GM19239 (cell line): ENCODE data around the gene RASGRP4.
"Not testable (repeated sequence)": the region's sequence is repeated elsewhere in the genome, so short reads cannot be mapped to it uniquely, and the experiment has no call there.

Experiments used
- DNase-seq: peaks from one replicate; pipeline ENCODE4 v3.0.0; 2011; ENCODE audit warnings: low spot score; ENCODE audit not compliant: insufficient read length
- FAIRE-seq: peaks from 2 replicates; lab custom pipeline; 2011; peaks lifted over from hg19 to GRCh38; lab: Jason Lieb, UNC

Gene RASGRP4, protein sequence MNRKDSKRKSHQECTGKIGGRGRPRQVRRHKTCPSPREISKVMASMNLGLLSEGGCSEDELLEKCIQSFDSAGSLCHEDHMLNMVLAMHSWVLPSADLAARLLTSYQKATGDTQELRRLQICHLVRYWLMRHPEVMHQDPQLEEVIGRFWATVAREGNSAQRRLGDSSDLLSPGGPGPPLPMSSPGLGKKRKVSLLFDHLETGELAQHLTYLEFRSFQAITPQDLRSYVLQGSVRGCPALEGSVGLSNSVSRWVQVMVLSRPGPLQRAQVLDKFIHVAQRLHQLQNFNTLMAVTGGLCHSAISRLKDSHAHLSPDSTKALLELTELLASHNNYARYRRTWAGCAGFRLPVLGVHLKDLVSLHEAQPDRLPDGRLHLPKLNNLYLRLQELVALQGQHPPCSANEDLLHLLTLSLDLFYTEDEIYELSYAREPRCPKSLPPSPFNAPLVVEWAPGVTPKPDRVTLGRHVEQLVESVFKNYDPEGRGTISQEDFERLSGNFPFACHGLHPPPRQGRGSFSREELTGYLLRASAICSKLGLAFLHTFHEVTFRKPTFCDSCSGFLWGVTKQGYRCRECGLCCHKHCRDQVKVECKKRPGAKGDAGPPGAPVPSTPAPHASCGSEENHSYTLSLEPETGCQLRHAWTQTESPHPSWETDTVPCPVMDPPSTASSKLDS

DNA sequence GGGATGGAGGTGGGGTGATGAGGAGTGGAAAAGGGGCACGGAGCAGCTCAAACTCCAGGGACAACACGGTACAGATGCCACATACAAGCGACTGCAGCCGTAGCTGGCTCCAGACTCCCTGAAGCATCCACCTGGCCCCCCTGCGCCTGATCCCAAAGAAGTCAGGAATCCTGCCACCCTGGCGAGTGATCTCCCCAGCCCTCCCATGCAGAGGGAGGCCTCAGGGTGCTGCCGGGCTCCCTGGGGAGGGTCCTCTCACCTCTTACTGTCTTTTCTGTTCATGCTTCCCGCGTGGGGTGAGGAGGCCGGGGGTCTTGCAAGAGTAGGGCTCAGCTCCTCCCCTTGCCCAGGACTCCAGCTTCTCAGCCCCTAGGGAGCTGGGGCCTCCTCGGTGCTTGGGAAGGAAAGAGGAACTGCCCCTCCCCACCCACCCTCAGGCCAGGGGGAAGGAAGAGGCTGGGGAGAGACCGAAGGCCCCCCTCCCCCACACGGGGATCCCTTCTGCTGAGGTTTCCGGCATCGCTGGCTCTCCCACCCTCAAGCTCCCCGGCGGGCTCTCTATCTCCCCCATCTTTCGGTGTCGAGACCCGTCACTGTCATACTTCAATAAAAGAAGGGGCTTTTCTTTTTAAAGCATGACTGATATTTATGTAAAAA lies at the start of gene RASGRP4:
Gene RASGRP4 (minus strand): TSS at position 410 of the 657 bp plus-strand sequence. CDS start 128 bp downstream, at position 282.
- DNase-seq (no peak), FAIRE-seq (no peak)

DNA sequence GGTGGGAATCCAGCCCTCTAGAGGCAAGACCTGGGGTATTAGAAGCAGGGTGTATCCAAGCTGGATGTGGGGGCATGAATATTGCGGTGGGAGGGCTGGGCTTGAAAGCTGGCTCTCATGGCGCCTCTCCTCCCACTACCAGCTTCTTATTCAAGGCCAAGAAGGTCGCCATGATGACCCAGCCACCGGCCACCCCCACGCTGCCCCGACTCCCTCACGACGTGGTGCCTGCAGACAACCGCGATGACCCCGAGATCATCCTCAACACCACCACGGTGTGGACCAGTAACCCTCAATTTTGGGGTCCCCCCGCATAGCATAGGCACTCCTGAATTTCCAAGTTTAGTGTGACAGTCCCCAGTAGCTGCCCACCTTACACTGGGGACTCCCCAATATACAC lies 49.2 kb upstream of the RASGRP4 start:
- FAIRE-seq, result no peak
- DNase-seq, result no peak

DNA sequence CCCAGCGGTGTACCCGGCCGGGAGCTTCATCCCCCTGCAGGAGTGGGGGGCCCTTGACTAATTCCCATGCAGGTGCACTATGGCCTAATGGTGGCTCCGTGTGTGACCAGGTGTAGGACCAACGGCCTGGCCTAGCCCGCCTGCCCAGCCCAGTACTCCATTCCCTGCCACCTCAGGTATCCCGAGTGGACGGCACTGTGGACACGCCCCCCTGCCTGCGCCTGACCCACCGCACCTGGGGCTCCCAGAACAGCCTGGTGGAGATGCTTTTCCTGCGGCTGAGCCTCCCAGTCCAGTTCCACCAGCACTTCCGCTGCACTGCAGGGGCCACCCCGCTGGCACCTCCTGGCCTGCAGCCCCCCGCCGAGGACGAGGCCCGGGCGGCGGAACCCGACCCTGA lies 47.2 kb upstream of the RASGRP4 start:
- DNase-seq, result no peak
- no peak for FAIRE-seq

DNA sequence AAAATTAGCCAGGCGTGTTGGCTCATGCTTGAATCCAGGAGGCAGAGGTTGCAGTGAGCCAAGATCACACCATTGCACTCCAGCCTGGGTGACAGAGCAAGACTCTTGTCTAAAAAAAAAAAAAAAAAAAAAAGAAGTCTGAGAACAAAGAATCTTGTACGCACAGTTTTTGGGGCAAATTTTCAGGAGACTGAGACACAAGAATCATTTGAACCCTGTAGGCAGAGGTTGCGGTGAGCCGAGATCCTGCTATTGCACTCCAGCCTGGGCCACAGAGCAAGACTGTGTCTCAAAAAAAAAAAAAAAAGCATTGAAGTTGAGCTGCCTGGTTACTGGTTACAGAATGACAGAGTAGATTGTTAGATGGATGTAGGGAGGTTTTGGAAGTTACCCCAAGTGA lies 46.7 kb upstream of the RASGRP4 start:
- not testable (repeated sequence) for FAIRE-seq, DNase-seq

DNA sequence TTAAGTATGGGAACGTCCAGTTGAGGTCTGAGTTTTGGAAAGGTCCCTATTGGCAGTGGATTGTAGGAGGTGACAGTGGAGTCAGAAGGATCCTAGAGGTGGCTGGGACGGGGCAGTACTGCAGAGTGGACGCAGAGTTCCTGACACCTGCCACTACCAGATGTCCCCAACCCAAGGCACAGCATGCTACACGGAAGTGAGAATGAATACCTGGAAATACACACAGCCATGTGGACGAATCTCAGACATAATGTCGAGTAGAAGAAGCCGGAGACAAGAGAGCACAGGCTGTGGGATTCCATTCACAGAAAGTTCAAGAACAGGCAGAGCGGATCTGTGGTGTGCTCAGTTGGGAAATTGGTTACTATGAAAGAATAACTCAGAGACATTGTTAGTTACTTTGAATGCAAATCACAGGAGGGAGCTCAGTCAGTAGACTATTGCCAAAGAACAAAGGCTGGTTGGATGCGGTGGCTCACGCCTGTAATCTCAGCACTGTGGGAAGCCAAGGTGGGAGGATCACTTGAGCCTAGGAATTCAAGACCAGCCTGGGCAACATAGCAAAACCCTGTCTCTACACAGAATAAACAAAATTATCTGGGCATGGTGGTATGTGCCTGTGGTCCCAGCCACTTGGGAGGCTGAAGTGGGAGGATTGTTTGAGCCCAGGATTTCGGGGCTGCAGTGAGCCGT lies 44.9 kb upstream of the RASGRP4 start:
- DNase-seq (no peak), FAIRE-seq (no peak)

DNA sequence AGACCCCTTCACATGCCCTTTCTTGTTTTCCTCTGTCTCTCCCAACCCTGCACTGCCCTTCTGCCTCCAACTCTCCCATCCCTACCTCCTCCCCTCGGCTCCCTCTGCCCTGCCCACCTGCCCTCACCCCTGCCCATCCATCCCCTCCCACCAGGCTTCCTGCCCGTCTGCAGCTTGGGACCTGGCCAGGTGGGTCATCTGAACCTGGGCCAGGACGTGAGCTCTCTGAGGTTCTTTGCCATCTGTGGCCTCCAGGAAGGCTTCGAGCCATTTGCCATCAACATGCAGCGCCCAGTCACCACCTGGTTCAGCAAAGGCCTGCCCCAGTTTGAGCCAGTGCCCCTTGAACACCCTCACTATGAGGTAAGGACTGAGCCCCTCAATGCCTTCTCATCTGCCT lies 43.1 kb upstream of the RASGRP4 start:
- DNase-seq (no peak), FAIRE-seq (no peak)

DNA sequence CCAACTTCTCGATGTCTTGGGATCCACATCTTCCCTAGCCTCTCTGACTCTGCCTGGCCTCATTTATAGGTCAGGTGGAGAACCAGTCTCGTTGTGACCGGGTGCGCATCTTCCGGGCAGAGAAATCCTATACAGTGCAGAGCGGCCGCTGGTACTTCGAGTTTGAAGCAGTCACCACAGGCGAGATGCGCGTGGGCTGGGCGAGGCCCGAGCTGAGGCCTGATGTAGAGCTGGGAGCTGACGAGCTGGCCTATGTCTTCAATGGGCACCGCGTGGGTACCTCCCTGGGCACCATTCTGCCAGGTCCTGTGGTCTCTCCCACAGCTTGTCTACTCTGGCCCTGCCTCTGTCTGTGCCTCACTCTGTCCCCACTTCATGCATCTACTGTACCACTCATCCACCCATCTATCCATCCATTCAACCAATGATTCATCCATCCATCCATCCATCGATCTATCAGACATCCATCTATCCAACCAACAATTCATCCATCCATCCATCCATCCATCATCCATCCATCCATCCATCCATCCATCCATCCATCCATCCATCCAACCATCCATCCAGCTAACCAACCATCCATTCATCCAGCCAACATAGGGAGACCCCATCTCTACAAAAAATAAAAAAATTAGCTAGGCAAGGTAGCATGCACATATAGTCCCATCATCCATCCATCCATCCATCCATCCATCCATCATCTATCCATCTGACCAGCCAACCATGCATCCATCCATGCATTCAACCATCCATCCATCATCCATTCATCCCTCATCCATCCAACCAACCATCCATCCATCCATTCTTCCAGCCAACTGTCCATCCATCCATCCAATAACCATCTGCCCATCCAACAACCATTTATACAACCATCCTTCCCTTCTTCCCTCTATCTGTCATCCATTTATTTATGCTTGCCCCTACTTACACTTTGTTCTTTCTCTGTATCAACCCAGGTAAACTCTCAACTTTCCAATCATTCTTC lies 41.8 kb upstream of the RASGRP4 start:
- FAIRE-seq (no peak), DNase-seq (no peak)

DNA sequence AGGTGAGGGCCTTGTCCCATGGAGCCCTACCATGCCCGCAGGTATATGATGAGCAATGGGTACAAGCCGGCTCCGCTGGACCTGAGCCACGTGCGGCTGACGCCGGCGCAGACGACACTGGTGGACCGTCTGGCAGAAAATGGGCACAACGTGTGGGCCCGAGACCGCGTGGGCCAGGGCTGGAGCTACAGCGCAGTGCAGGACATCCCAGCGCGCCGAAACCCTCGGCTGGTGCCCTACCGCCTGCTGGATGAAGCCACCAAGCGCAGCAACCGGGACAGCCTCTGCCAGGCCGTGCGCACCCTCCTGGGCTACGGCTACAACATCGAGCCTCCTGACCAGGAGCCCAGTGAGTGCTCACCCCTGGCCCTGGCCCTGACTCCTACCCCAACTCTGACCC lies 40.0 kb upstream of the RASGRP4 start:
- DNase-seq (no peak), FAIRE-seq (no peak)

DNA sequence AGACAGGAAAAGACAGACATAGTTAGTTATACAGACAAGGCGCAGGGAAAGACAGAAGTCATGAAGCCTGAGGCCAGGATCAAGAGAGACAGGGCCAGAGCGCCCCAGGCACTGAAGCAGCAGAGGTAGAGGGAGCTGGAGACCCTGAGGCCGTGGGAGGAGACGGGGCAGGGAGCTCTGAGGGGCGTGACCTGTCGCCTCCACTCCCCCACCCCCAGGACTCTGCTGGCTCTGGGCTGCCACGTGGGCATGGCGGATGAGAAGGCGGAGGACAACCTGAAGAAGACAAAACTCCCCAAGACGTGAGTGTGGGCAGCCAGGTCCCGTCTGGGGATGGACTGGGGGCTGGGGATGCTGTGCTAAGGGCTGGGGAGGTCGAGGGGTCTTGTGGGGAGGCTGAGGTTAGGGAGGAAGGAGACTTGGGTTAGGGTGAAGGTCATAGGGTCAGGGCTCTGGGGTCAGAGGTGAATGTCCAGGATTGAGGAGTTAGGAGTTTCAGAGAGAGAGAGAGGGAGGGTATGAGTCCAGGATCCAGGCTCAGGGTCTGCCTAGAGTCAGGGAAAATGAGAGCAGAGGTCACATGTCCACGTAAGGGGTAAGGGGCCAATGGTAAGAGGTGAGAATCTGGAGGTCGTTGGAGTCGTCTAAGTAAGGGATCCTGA lies 38.5 kb upstream of the RASGRP4 start:
- FAIRE-seq, result no peak

DNA sequence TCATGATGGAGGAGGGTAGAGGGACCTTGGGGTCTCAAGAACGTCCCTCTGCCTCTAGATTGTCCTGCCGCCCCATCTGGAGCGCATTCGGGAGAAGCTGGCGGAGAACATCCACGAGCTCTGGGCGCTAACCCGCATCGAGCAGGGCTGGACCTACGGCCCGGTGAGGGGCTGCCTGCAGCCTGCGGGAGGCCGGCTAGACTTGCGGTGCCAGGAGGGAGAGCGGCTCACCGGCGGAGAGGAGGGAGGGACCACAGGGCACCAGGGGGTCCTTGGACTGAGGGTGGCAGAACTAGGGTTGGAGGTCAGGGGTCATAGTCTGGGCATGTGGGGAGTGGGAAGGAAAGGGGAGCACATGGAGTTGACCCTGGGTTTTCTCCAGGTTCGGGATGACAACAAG lies 37.3 kb upstream of the RASGRP4 start:
- no peak for DNase-seq
- FAIRE-seq, result no peak

More for the DNA sequence above, 38.5 kb upstream of the RASGRP4 start:
- no peak for DNase-seq

DNA sequence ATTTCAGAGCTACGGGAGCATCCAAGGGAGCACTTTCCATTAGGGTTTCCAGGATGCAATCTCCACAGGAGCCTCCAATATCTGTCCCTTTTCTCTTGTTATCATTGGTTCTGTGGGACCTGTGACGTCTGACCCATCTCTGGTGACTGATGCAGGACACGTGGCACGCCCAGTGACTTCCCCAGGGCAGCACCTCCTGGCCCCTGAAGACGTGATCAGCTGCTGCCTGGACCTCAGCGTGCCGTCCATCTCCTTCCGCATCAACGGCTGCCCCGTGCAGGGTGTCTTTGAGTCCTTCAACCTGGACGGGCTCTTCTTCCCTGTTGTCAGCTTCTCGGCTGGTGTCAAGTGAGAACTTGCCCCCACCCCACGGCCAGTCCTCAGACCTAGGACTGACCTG lies 33.0 kb upstream of the RASGRP4 start:
- no peak for DNase-seq
- FAIRE-seq, result no peak

DNA sequence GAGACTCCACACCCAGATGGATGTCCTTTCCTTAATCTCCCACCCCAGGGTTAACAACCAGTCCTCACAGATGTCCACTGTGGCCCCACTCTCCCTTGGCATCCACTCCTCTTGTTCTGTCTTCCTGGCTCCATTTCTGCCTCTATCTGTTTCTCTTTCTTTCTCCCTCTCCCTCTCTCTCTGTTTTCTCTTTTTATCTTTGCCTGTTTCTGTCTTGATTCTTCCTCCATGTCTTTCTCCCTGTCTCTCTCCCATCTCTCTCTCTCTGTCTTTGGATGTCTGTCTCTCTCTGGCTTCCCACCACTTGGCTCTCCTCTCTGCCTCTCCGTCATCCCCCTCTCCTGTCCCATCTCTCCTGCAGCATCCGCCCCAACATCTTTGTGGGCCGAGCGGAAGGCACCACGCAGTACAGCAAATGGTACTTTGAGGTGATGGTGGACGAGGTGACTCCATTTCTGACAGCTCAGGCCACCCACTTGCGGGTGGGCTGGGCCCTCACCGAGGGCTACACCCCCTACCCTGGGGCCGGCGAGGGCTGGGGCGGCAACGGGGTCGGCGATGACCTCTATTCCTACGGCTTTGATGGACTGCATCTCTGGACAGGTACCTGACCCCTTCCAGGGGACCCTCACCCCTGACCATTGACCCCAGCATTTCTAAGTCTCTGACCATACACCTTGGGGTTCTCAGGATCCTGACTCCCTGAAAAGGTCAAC lies 31.8 kb upstream of the RASGRP4 start:
- no peak for DNase-seq
- no peak for FAIRE-seq

DNA sequence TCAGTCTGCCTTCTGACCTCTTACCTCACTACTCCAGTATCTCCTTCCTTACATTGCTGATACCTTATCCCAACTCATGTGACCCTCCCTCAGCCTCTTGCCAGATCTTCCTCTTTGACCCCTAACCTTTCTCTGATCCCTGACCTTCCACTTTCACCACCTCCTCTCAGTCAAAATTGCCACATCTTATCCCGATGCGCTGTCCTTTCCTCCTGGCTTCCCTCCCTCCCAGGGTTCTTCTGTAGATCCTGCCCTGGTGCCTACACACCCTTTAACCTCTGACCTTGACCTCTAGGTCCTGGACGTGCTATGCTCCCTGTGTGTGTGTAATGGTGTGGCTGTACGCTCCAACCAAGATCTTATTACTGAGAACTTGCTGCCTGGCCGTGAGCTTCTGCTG lies 31.2 kb upstream of the RASGRP4 start:
- no peak for DNase-seq
- no peak for FAIRE-seq

DNA sequence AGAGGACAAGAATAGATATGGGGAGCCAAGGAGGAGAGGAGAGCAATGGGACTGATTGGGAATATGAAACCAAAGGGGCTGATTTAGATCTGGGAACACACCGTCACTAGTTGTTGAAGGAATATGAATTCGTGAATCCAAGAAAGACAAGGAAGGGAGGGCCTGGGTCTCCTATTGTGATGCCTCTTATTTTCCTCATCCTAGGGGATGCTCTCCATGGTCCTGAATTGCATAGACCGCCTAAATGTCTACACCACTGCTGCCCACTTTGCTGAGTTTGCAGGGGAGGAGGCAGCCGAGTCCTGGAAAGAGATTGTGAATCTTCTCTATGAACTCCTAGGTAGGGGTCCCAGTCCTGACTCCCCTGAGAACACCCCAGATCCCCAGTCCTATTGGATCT lies 29.0 kb upstream of the RASGRP4 start:
- FAIRE-seq (no peak), DNase-seq (no peak)

DNA sequence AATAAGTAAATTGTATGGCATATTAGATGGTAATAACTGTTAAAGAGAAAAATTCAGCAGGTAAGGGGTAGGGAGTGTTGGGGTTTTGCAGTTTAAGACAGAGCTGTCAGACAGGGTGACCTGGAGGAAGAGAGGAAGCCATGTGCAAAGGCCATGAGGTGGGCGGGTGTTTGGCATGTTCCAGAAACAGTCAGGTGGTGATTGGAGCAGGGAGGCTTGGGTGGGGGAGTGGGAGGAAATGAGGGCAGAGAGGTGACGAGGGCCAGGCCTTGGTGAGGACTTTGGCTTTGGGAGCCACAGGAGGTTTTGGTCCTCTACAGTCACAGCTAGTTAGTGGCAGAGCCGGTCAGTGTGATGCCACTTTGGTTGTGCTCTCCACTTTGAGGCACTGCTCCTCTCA lies 27.6 kb upstream of the RASGRP4 start:
- FAIRE-seq, result no peak
- DNase-seq, result no peak

DNA sequence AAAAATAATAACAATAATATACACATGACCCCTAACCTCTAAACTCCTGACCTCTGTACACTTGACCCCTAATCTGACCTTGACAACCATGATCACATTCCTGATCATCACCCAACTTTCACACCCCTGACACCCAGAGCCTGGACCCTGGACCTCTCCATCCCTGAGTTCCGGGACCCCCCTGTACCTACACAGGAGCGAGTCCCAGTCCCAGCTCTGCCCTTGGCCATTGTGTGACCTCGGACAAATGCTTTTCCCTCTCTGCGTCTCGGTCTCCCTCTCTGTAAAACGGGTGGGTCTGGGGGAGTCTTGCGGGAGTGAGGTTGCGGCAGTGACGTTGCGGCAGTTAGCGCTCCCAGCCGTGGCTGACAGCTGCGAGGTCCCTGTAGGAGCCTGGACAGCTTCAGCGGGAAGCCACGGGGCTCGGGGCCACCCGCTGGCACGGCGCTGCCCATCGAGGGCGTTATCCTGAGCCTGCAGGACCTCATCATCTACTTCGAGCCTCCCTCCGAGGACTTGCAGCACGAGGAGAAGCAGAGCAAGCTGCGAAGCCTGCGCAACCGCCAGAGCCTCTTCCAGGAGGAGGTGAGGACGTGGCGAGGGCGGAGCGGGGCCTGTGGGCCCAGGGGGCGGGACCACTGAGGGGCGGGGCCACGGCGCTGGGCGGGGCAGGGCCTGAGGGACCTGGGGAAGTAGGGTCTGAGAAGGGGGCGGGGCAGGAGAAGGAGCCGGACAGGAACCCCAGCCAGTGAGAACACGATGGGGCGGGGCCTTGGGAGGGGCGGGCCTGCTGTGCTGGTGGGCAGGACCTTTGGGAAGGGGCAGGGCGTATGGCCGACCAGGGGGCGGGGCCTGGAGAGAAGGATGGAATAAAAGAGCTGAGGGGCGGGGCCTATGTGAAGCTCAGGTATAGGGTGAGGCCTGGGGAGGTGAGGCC lies 26.7 kb upstream of the RASGRP4 start:
- FAIRE-seq (no peak), DNase-seq (no peak)

DNA sequence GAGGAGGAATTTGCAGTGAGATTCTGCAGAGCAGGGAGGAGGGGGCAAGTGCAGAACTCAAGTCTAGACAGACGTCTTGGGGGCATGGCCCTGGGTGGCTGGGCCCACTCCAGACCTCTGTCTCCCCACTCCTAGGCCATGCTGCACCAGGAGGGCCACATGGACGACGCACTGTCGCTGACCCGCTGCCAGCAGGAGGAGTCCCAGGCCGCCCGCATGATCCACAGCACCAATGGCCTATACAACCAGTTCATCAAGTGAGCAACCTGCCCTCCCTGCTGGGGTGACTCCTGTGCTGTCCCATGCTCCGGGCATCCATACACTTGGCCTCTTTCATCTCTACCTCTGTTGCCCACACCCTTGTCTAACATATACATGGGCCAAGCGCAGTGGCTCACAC lies 25.6 kb upstream of the RASGRP4 start:
- no peak for DNase-seq
- FAIRE-seq, result no peak
